HAP-1 (cell line): Measurements from ENCODE around the gene MAGI3.

ENCODE experiments used
- DNase-seq, 2 experiments: peaks; one replicate each; pipeline ENCODE4 v3.0.0-alpha.2; 2016 to 2020; ENCODE audit warnings: low spot score in 2 of 2
- H3K27me3 ChIP-seq: fragments of 250-450 bp; sonication (Bioruptor Pico); 2 replicates; pipeline ENCODE4 v1.5.1; 2020; ENCODE audit warnings: low read depth, mild to moderate bottlenecking, moderate library complexity
- H3K36me3 ChIP-seq: fragments of 250-450 bp; sonication (Bioruptor Pico); replicated peaks from 2 replicates; pipeline ENCODE4 v1.5.1; 2020; ENCODE audit warnings: mild to moderate bottlenecking
- H3K4me1 ChIP-seq: fragments of 250-450 bp; sonication (Bioruptor Pico); 2 replicates; pipeline ENCODE4 v1.5.1; 2020; ENCODE audit warnings: mild to moderate bottlenecking
- H3K4me3 ChIP-seq: fragments of 250-450 bp; sonication (Bioruptor Pico); 2 replicates; pipeline ENCODE4 v1.5.1; 2020; ENCODE audit warnings: mild to moderate bottlenecking, moderate library complexity
- H3K9me3 ChIP-seq: fragments of 250-450 bp; sonication (Bioruptor Pico); 2 replicates; pipeline ENCODE4 v1.5.1; 2020; ENCODE audit warnings: mild to moderate bottlenecking, moderate library complexity
- in situ Hi-C: fragments of 300-500 bp; cut with MboI; formaldehyde crosslinking; loops from 3 replicates; pipeline ENCODE4 v1.14.3; 2020; ENCODE audit warnings: low sequenced_read_pairs, inconsistent platforms, mixed read lengths

MAGI3 gene

DNA sequence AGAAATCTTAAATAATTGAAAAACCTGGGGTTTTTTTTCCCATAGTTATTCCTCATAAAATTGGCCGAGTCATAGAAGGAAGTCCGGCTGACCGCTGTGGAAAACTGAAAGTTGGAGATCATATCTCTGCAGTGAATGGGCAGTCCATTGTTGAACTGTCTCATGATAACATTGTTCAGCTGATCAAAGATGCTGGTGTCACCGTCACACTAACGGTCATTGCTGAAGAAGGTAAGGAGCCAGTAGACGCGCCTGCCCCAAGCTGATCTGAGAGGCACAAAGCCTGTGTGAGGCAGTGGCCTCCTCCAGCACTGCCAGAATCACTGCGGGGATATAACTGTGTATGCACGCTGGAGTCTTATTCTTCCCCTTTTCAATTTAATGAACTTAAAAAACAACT, 268.7 kb downstream of the MAGI3 start:
- no peak for DNase-seq
- Histone ChIP-seq H3K4me1 (no peaks in the 10 kb centered on the region), H3K9me3 (no peaks in the 10 kb centered on the region), H3K36me3 (no peaks in the 10 kb centered on the region), H3K27me3 (no peaks in the 10 kb centered on the region), H3K4me3 (no peak overlapping the region)
- in situ Hi-C loops = no loop called here

DNA sequence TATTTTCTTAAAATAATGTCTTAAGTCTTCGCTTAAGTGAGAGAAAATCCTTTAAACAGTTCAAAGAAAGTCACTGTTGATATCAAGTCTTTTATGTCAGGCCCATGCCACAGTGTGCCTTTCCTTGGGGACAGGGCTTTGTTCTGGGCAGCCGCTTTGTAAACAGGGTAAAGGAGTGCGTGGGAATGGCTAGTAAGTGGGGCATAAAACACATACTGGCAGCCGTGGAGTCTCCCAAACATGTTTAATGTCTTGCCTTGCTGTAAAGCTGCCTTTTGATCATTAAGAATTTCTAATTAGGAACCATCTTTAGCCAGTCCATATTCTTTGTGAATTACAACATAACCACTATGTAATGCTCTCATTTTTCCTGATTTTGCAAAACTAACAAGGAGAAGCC, 269.2 kb downstream of the MAGI3 start:
- no peak for DNase-seq
- no peaks in the 10 kb centered on the region for H3K9me3 ChIP-seq
- H3K4me1 ChIP-seq = no peaks in the 10 kb centered on the region
- no peaks in the 10 kb centered on the region for H3K27me3 ChIP-seq
- no peak overlapping the region for H3K4me3 ChIP-seq
- in situ Hi-C loops = no loop called here
- no peaks in the 10 kb centered on the region for H3K36me3 ChIP-seq

DNA sequence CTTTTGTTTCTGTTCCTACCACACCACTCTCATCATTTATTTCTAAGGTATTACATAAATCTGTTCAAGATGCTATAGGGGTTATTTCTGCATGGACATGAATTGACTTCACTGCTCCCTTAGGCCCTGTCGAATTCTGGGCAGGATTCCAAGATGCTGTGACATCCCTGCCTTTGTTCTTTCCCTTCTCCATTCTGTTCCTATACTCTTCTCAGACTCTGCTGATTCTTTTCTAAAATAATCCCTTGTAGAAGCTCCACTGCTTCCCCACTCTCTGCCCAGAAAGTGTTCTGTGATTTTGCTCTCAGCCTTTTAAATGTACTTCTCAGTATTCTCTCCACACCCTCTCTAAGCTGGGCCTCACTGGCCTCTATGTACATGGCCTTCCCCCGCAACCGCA, 269.8 kb downstream of the MAGI3 start:
- no peaks in the 10 kb centered on the region for H3K27me3 ChIP-seq
- H3K4me1 ChIP-seq = no peaks in the 10 kb centered on the region
- no peaks in the 10 kb centered on the region for H3K36me3 ChIP-seq
- DNase-seq = peak; percentile 47 to 63
- no peak overlapping the region for H3K4me3 ChIP-seq
- in situ Hi-C loops = no loop called here
- no peaks in the 10 kb centered on the region for H3K9me3 ChIP-seq

DNA sequence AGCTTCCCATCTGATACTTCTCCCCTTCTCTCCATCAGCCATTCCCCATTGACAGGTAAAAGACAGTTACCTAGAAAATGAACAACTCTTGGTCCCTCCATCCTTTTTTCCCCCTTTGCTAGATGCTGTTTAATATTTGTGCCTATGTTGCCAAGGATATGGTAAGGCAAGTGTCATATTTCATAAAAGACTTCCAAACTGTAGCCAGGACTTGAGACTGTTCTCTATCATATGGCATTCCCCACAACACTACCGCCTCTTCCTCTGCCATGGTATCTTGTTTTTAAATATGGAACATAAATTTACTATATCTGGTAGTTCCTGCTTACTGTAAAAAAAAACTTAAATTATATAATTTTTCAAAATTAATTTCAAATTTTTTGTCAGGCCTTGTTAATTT, 271.8 kb downstream of the MAGI3 start:
- no peaks in the 10 kb centered on the region for H3K27me3 ChIP-seq
- H3K4me3 ChIP-seq = no peak overlapping the region
- H3K36me3 ChIP-seq = no peaks in the 10 kb centered on the region
- no peak for DNase-seq
- in situ Hi-C loops = no loop called here
- no peaks in the 10 kb centered on the region for H3K9me3 ChIP-seq
- no peaks in the 10 kb centered on the region for H3K4me1 ChIP-seq

DNA sequence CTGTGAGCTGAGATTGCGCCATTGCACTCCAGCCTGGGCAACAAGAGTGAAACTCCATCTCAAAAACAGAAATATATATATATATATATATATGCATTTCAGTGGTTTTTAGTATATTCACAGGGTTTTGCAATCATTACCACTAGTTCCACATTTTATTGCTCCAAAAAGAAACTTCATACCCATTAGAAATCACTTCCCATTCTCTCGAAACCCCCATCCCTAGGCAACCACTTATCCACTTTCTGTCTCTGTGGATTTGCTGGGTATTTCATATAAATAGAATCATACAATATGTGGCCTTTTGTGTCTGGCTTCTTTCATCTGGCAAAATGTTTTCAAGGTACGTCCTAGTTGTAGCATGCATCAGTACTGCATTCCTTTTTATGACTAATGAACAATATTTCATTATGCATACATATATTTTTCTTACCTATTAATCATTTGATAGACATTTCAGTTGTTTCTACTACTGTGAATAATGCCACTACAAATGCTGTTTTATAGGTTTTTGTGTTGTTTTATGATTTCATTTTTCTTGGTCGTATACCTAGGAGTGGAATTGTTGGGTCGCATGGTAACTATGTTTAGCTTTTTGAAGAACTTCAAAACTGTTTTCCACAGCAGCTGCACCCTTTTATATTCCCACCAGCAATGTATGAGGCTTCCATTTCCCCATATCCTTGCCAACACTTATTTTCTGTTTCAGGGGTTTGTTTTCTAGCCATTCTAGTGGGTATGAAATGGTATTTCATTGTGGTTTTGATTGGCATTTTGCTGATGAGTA, 273.0 kb downstream of the MAGI3 start:
- H3K9me3 ChIP-seq = no peaks in the 10 kb centered on the region
- in situ Hi-C loops = no loop called here
- H3K27me3 ChIP-seq = no peaks in the 10 kb centered on the region
- H3K4me1 ChIP-seq = no peaks in the 10 kb centered on the region
- H3K4me3 ChIP-seq = no peak overlapping the region
- no peaks in the 10 kb centered on the region for H3K36me3 ChIP-seq
- DNase-seq = no peak

DNA sequence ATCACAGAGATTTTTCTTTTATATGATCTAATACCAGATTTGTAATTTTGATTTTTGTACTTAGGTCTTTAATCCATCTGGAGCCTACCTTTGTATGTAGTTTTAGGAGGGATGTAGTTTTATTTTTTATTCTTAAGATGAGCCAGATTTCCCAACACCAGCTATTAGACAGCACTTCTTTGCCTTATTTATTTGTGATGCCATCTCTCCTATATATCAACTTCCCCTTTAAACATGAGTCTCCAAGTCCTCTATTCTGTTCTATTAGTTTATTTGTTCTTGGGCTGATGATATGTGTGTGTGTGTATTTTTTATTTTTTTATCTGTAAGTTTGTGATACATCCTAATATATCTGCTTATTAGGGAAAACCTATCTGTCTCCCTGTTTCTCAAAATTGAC, 274.8 kb downstream of the MAGI3 start:
- in situ Hi-C loops = no loop called here
- Histone ChIP-seq H3K4me3 (no peak overlapping the region), H3K4me1 (no peaks in the 10 kb centered on the region), H3K36me3 (no peaks in the 10 kb centered on the region), H3K27me3 (no peaks in the 10 kb centered on the region), H3K9me3 (no peaks in the 10 kb centered on the region)
- no peak for DNase-seq

DNA sequence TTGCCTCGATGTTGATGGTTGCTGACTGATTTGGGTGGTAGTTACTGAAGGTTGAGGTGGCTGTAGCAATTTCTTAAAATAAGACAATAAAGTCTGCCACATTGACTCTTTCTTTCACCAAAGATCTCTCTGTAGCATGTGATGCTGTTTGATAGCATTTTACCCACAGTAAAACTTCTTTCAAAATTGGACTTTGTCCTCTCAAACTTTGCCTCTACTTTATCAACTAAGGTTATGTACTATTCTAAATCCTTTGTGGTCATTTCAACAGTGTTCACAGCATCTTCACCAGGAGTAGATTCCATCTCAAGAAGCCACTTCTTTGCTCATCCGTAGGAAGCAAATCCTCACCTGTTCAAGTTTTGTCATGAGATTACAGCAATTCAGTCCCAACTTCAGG, 275.8 kb downstream of the MAGI3 start:
- in situ Hi-C loops = no loop called here
- H3K9me3 ChIP-seq = no peaks in the 10 kb centered on the region
- no peak overlapping the region for H3K4me3 ChIP-seq
- no peak for DNase-seq
- no peaks in the 10 kb centered on the region for H3K4me1 ChIP-seq
- no peaks in the 10 kb centered on the region for H3K36me3 ChIP-seq
- no peaks in the 10 kb centered on the region for H3K27me3 ChIP-seq

DNA sequence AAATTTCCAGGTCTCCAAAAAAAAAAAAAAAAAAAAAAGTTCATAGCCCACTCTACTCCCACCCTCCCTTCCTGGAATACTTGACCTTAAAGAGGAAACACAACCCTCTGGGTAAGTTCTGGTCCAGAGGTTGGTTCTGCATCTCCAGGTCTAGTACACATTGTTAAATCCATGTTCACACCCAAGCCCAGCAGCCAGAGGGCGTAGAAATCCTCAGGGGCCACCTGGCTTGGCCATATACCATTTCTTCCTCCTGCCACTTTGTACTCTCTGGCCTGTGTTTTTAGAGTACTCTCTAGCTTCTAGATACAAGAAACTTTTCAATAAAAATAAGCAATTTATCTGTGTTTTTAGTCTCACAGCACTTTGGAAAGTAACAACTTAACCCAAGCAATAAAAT, 279.7 kb downstream of the MAGI3 start:
- H3K4me3 ChIP-seq = no peak overlapping the region
- no peaks in the 10 kb centered on the region for H3K4me1 ChIP-seq
- no peaks in the 10 kb centered on the region for H3K9me3 ChIP-seq
- no peaks in the 10 kb centered on the region for H3K27me3 ChIP-seq
- in situ Hi-C loops = no loop called here
- no peaks in the 10 kb centered on the region for H3K36me3 ChIP-seq
- DNase-seq = no peak

DNA sequence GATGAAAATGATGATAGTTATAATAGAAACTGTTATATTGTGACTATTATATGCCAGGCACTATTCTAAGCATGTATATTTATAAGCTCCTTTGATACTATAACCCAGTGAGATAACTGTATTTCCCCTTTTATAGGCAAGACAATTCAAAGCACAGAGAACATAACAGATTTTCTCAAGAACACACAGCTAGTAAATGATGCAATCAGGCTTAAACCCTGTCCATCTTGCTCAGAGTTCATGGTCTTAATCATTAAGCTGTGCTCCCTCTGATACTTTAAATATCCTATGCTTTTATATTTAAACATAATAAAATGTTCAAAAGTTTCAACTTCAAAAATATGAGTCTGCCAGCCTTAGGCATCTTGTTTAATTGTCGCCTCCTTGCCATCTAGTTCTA, 280.3 kb downstream of the MAGI3 start:
- DNase-seq = no peak
- no peak overlapping the region for H3K4me3 ChIP-seq
- H3K36me3 ChIP-seq = no peaks in the 10 kb centered on the region
- H3K9me3 ChIP-seq = no peaks in the 10 kb centered on the region
- no peaks in the 10 kb centered on the region for H3K4me1 ChIP-seq
- no peaks in the 10 kb centered on the region for H3K27me3 ChIP-seq
- in situ Hi-C loops = no loop called here

DNA sequence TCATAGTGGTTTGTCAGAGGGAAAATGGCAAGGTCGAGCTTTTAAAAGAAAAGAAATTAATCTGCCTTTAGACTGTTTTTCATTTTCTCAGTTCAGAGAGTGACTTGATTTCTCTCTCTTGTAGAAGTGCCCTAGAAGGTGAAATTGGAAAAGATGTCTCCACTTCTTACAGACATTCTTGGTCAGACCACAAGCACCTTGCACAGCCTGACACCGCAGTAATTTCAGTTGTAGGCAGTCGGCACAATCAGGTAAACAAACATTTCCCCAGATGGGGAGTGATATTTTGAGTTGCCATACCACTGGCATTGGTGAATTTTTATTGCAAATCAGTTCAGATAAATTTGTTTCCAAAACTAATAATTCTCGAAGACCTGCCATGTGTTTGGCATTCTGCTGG, 282.2 kb downstream of the MAGI3 start:
- Histone ChIP-seq H3K27me3 (no peaks in the 10 kb centered on the region), H3K4me1 (no peaks in the 10 kb centered on the region)
- in situ Hi-C loops = no loop called here

DNA sequence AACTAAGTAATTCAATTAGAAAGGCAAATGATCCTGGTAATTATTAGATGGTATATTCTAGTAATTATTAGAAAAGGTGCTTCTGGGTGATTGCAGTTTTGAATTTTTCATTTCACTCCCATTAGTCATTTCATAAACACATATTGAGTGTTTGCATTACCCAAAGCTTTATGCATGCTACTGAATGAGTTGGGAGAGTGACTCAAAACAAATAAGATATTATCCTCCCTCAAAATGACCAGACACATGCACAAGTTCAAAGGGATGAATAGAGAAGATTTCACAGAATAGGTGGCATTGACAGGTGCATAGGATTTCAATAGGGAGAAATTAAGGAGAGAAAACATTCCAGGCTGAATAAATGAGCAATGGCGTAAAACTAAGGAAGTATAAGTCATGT, 284.3 kb downstream of the MAGI3 start:
- H3K4me1 ChIP-seq = no peaks in the 10 kb centered on the region
- no peaks in the 10 kb centered on the region for H3K9me3 ChIP-seq
- no peaks in the 10 kb centered on the region for H3K27me3 ChIP-seq
- DNase-seq = no peak
- in situ Hi-C loops = no loop called here
- no peak overlapping the region for H3K4me3 ChIP-seq
- H3K36me3 ChIP-seq = no peaks in the 10 kb centered on the region

More for the DNA sequence above, 282.2 kb downstream of the MAGI3 start:
- H3K4me3 ChIP-seq = no peak overlapping the region
- H3K36me3 ChIP-seq = no peaks in the 10 kb centered on the region
- no peak for DNase-seq
- no peaks in the 10 kb centered on the region for H3K9me3 ChIP-seq

DNA sequence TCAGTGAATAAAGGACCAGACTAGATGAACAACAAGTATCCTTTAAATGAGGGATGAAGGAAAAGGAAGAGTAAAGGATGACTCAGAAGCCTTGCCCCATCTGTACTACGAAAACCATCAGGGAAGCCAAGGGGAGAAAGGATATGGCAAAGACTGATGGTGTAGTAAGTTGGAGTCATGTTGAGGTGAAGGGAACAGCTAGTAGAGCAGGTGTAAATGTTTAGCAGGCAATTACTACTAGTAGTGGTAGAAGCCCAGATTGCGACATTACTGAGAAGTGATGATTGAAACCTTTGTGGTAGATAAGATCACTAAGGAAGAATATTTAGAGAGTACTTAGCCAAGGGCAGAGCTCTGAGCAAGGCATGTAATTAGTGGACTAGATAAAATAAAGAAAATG, 285.0 kb downstream of the MAGI3 start:
- Histone ChIP-seq H3K36me3 (no peaks in the 10 kb centered on the region), H3K9me3 (no peaks in the 10 kb centered on the region), H3K4me3 (no peak overlapping the region), H3K4me1 (no peaks in the 10 kb centered on the region), H3K27me3 (no peaks in the 10 kb centered on the region)
- in situ Hi-C loops = loop anchor here (5.0 kb wide), 1 partner anchor 533 kb away; no protein-coding TSS in a partner anchor
- no peak for DNase-seq

DNA sequence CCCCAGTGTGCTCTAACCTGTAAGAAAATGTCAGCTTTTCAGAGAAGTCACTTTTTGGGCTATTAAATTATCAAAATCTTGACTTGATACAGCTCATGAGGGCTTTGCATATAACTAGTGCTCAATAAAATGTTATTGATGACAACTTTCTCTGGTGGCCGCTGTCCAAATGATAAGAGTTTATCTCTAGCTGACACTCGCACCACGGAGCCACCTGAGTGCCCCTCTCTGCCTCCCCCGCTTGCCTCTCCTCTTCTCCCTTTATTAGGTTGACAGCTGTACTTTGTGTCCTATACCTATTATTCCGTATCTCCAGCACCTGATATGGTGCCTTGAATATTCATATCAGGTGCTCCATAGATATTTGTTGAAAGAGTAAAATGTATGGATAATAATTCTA, 286.2 kb downstream of the MAGI3 start:
- in situ Hi-C loops = loop anchor here (5.0 kb wide), 1 partner anchor 534 kb away; no protein-coding TSS in a partner anchor
- H3K27me3 ChIP-seq = no peaks in the 10 kb centered on the region
- no peak for DNase-seq
- H3K4me1 ChIP-seq = no peaks in the 10 kb centered on the region
- no peaks in the 10 kb centered on the region for H3K9me3 ChIP-seq
- H3K4me3 ChIP-seq = no peak overlapping the region
- no peaks in the 10 kb centered on the region for H3K36me3 ChIP-seq

DNA sequence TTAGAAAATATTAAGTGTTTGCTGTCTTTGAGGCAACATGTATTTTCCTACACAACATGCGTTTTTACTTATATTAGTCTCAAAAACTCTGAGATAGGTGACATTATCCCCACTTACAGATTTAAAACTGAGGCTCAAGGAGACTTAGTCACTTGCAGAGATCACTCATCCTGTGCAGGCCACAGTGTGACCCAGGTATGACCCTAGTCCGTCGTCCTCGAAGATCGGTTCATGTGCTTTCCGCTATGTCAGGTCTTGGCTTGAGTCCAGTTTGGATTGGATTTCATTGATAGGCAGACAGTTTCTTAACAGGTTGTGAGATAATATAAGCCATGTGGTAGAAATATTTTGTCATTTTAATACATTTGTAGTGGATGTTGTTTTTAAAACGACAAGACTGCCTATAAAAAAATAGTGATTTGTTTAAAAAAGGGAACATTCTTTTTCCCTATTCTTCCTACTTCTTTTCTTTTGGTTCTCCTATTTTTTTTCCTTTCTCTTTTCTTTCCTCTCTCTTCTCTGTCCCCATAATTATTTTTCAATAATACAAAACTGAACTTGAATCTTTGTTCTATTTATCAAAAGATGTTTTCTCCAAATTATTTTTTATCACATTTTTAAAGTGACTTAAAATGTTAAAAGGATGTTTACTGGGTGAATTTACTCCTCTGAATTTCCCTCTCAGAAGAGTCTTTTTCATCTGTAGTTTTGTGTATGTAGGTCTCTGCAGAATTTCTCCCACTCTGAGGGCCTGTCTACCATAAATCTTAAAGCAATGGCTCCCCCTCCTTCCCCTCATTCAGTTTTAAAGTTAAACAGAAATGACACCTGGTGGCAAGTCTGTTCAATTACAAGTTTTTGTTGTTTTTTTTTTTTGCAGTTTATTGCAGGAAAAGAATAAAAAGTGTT, 287.2 kb downstream of the MAGI3 start:
- Histone ChIP-seq H3K36me3 (no peaks in the 10 kb centered on the region), H3K27me3 (no peaks in the 10 kb centered on the region), H3K9me3 (no peaks in the 10 kb centered on the region), H3K4me3 (no peak overlapping the region), H3K4me1 (no peaks in the 10 kb centered on the region)
- DNase-seq = peak; percentile 18 to 77
- in situ Hi-C loops = loop anchor here (5.0 kb wide), 1 partner anchor 535 kb away; no protein-coding TSS in a partner anchor
